ENCODE measurements around the gene CDH16.

The CDH16 gene

DNA sequence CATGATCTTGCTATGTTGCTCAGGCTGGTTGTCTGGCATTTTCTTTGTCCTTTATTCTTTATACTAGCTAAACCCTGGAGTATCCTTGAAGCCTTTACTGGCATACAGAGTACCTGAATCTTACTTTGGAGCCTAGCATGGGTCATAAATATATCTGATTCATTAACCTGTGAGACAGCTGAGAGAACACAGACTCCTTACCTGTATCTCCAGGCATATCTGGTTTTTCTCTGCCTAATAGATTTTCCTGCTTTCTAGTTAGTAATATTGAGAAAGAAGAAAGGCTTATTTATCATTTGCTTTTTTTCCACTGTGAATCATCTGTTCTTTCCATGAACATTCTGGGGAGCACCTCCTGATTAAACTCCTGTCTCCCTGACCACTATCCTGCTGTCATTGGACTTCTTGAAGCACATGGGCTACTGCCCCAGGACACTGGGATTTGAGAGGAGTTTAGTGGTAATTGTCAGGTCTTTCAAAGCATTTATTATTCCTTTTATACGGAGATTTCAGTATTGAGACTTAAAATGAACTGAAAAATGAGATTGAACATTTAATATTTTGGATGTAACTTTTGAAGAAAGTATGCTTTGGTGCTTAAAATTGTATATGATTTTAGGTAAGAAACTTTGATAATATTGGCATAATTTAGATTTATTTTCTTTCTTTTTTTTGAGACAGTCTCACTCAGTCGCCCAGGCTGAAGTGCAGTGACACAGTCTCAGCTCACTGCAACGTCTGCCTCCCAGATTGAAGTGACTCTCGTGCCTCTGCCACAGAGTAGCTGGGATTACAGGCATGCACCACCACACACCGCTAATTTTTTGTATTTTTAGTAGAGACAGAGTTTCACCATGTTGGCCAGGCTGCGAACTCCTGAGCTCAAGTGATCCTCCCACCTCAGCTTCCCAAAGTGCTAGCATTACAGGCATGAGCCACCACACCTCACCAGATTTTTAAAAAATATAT is 29.8 kb downstream of the CDH16 start:
- intact Hi-C loops (cut with DNase I; ENCODE audit: low total_unique reads): no loop called here
- Histone ChIP-seq H3K27me3 (no peaks in the 10 kb centered on the region), H3K27ac (no peak overlapping the region), H3K36me3 (peaks cover 17 to 23% (median 18%) of the 10 kb centered on the region in 3 donors), H3K4me1 (peaks cover 0 to 16% (median 0%) of the 10 kb centered on the region in 4 donors), H3K4me3 (no peak overlapping the region), H3K9me3 (no peaks in the 10 kb centered on the region)
- TF ChIP-seq, protein P1, sequence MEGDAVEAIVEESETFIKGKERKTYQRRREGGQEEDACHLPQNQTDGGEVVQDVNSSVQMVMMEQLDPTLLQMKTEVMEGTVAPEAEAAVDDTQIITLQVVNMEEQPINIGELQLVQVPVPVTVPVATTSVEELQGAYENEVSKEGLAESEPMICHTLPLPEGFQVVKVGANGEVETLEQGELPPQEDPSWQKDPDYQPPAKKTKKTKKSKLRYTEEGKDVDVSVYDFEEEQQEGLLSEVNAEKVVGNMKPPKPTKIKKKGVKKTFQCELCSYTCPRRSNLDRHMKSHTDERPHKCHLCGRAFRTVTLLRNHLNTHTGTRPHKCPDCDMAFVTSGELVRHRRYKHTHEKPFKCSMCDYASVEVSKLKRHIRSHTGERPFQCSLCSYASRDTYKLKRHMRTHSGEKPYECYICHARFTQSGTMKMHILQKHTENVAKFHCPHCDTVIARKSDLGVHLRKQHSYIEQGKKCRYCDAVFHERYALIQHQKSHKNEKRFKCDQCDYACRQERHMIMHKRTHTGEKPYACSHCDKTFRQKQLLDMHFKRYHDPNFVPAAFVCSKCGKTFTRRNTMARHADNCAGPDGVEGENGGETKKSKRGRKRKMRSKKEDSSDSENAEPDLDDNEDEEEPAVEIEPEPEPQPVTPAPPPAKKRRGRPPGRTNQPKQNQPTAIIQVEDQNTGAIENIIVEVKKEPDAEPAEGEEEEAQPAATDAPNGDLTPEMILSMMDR (IDR thresholded peaks at IDR 0.05): no peak
- DNase-seq: no peak

DNA sequence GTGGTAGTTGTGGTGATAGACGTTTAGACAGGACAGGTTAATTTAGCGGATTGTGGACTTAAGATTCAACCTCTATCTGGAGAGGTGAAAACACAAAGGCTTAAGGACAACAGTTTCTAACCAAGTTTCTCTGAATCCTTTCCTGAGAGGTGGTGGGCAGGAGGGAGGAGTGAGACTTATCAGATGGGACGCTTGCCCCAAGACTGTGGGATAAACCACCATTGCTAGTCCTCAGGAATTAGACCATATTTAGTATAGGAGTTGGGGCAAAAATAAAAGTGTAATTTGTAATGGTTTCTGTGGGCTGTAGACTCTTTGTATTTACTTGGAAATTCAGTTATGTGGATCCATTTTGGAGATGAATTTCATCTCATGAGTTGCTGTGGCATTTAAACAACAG is 31.8 kb downstream of the CDH16 start:
- no peaks in the 10 kb centered on the region for H3K27me3 ChIP-seq
- peaks cover 0 to 21% (median 2%) of the 10 kb centered on the region in 4 donors for H3K4me1 ChIP-seq
- intact Hi-C loops (cut with DNase I; ENCODE audit: low total_unique reads): no loop called here
- peaks cover 17 to 24% (median 23%) of the 10 kb centered on the region in 3 donors for H3K36me3 ChIP-seq
- TF ChIP-seq, protein P1 (IDR thresholded peaks at IDR 0.05): no peak
- H3K9me3 ChIP-seq: no peaks in the 10 kb centered on the region
- no peak overlapping the region for H3K27ac ChIP-seq
- no peak for DNase-seq
- no peak overlapping the region for H3K4me3 ChIP-seq

DNA sequence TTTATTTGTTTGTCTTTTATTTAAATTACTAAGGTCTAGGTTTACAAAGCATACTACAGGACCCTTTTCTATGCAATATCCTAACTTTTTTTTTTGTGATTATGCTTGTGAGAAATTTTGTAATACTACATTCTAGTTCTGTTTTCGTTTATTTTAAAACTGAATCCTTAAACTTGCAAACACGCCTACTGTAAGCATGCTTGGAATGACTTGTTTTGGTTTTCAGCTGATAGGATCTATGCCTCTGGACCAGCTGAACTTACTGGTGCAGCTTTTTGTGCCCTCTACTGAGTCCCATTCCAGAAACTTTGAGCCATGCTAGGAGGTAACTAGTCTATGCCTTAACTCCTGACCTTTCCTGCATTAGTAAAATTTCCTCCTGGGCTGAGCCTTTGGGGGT is 32.4 kb downstream of the CDH16 start:
- intact Hi-C loops (cut with DNase I; ENCODE audit: low total_unique reads): no loop called here

DNA sequence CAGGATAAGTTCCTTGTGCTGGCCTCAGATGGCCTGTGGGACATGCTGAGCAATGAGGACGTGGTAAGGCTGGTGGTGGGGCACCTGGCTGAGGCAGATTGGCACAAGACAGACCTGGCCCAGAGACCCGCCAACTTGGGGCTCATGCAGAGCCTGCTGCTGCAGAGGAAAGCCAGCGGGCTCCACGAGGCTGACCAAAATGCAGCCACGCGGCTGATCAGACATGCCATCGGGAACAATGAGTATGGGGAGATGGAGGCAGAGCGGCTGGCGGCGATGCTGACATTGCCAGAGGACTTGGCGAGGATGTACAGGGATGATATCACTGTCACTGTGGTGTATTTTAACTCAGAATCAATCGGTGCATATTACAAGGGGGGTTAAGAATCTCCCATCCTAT is 33.2 kb downstream of the CDH16 start:
- TF ChIP-seq, protein P1 (IDR thresholded peaks at IDR 0.05): no peak
- Histone ChIP-seq H3K36me3 (peaks cover 17 to 24% (median 23%) of the 10 kb centered on the region in 3 donors), H3K27ac (no peak overlapping the region), H3K4me1 (peaks cover under 1 to 33% (median 13%) of the 10 kb centered on the region in 4 donors), H3K9me3 (no peaks in the 10 kb centered on the region), H3K4me3 (no peak overlapping the region), H3K27me3 (no peaks in the 10 kb centered on the region)
- intact Hi-C loops (cut with DNase I; ENCODE audit: low total_unique reads): no loop called here
- no peak for DNase-seq

More for the DNA sequence above, 32.4 kb downstream of the CDH16 start:
- H3K9me3 ChIP-seq: no peaks in the 10 kb centered on the region
- no peak overlapping the region for H3K27ac ChIP-seq
- TF ChIP-seq, protein P1 (IDR thresholded peaks at IDR 0.05): no peak
- H3K4me3 ChIP-seq: no peak overlapping the region
- no peaks in the 10 kb centered on the region for H3K27me3 ChIP-seq
- H3K4me1 ChIP-seq: peaks cover 0 to 27% (median 6%) of the 10 kb centered on the region in 4 donors
- peaks cover 17 to 24% (median 23%) of the 10 kb centered on the region in 3 donors for H3K36me3 ChIP-seq
- DNase-seq: no peak

DNA sequence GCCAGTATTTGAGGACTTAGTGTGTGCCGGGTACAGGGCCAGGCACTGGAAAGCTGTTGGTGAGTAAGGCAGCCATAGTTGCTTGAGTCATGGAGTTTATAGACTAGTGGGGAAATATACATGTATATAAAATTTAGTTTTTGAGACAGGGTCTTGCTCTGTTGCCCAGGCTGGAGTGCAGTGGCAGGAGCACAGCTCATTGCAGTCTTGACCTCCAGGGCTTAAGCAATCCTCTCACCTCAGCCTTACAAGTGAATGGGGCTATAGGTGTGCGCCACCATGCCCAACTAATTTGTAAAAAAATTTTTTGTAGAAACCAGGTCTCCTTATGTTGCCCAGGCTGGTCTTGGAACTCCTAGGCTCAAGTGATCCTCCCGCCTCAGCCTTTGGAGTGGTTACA is 36.0 kb downstream of the CDH16 start:
- peaks cover 17 to 24% (median 17%) of the 10 kb centered on the region in 3 donors for H3K36me3 ChIP-seq
- H3K4me1 ChIP-seq: peaks cover 4 to 38% (median 15%) of the 10 kb centered on the region in 4 donors
- no peak overlapping the region for H3K4me3 ChIP-seq
- TF ChIP-seq, protein P1 (IDR thresholded peaks at IDR 0.05): no peak
- no peaks in the 10 kb centered on the region for H3K9me3 ChIP-seq
- no peak for DNase-seq
- H3K27me3 ChIP-seq: no peaks in the 10 kb centered on the region
- intact Hi-C loops (cut with DNase I; ENCODE audit: low total_unique reads): loop anchor here (5.0 kb wide), 1 partner anchor 280 kb away; the partner anchor contains the start of gene HSF4
- H3K27ac ChIP-seq: no peak overlapping the region

All from tibial artery (tissue), 4 donors.